RPMI7951 (cell line): ENCODE measurements around the gene CPE. TPM values are rescaled to one million over a fixed set of nuclear protein-coding genes. Genes with fewer than 3 reads are reported as not detected.
"Not testable (repeated sequence)": the region's sequence is repeated elsewhere in the genome, so short reads cannot be mapped to it uniquely, and the experiment has no call there.

Experiments
- DNase-seq: peaks from one replicate; pipeline ENCODE4 v3.0.0-alpha.2; 2012; ENCODE audit warnings: low read depth
- total RNA-seq: library from RNA; depleted of rRNA; stranded (reverse); fragments of >200 nt; shearing (Covaris generic); gene quantifications from 2 replicates; pipeline ENCODE4 v1.2.3, GENCODE V29; 2014; rRNA removed

The CPE gene
- under 0.01 and 0.10 TPM in 2 replicates for total RNA-seq

DNA sequence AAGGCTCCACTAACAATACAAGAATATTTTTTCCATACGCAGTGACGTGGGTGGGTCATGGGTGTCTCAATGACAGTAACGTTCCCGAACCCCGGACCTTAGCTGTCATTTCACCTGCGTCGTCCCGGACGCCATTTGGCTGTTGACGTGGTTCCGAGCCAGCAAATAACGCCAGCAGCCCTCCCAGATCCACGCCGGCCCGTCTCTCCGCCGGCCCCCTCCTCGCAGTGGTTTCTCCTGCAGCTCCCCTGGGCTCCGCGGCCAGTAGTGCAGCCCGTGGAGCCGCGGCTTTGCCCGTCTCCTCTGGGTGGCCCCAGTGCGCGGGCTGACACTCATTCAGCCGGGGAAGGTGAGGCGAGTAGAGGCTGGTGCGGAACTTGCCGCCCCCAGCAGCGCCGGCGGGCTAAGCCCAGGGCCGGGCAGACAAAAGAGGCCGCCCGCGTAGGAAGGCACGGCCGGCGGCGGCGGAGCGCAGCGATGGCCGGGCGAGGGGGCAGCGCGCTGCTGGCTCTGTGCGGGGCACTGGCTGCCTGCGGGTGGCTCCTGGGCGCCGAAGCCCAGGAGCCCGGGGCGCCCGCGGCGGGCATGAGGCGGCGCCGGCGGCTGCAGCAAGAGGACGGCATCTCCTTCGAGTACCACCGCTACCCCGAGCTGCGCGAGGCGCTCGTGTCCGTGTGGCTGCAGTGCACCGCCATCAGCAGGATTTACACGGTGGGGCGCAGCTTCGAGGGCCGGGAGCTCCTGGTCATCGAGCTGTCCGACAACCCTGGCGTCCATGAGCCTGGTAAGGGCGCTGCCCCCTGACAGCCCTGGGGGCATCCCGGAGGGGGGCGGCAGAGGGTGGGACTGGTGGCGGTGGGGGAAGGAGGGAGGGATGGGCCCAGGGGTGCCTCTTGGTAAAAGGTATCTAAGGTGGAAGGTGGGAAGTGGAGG is at the start of gene CPE:
TSS of gene CPE (plus strand) at position 264 of the 933 bp plus-strand sequence. CDS start at position 478, 214 bp downstream.
- DNase-seq: no peak

DNA sequence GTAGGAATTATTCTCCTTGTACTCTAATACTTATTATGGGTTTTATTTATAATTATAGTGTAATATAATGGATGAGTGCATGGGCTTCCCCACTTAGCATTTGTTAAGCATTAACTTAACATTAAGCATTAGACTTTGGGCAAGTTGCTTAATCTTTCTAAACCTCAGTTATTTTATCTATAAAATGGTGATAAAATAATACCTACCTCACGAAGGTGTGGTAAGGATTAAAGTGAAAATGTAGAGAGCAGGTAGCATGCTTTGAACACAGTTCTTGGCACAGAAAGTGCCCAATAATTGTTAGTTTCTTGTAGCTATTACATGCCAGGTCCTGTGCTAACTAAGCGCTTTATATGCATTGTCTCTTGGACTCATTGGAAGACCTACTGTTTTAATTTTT is 48.7 kb upstream of the CPE start:
- DNase-seq: no peak

- no peak for DNase-seq
Measured at GRCh38 chr4:165330666-165331065, 48.1 kb upstream of the CPE start.

GRCh38 chr4:165331359-165331758 is 47.4 kb upstream of the CPE start:
- DNase-seq: peak; percentile 23

DNA sequence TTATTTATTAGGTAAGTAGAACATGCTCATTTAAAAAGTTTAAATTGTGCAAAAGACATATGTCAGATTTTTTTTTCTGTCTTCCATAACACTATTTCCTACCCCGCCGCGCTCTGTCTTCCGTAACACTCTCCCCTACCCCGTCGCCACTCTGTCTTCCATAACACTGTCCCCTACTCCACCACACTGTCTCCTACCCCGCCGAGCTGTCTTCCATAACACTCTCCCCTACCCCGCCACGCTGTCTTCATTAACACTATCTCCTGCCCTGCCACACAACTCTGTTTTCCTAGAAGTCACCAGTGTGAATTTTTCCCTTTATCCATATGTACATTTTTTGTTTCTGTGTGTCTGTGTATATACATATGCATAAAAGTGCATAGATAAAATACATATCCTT is 47.0 kb upstream of the CPE start:
- DNase-seq: no peak

- DNase-seq: no peak
Measured at GRCh38 chr4:165332502-165332901, 46.3 kb upstream of the CPE start.

GRCh38 chr4:165335163-165335703 is 43.6 kb upstream of the CPE start:
- DNase-seq: no peak

GRCh38 chr4:165336743-165337142 is 42.1 kb upstream of the CPE start:
- no peak for DNase-seq

DNA sequence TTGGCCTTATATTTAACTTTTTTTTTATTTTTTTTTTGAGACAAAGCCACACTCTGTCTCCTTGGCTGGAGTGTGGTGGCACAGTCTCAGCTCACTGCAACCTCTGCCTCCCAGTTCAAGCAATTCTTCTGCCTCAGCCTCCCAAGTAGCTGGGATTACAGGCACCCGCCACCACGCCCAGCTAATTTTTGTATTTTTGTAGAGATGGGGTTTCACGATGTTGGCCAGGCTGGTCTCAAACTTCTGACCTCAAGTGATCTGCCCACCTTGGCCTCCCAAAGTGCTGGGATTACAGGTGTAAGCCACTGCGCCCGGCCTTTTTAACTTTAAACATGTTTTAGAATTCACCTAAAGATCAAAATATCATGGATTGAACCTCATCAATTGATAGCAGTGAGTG is 36.5 kb upstream of the CPE start:
- DNase-seq: not testable (repeated sequence)

DNA sequence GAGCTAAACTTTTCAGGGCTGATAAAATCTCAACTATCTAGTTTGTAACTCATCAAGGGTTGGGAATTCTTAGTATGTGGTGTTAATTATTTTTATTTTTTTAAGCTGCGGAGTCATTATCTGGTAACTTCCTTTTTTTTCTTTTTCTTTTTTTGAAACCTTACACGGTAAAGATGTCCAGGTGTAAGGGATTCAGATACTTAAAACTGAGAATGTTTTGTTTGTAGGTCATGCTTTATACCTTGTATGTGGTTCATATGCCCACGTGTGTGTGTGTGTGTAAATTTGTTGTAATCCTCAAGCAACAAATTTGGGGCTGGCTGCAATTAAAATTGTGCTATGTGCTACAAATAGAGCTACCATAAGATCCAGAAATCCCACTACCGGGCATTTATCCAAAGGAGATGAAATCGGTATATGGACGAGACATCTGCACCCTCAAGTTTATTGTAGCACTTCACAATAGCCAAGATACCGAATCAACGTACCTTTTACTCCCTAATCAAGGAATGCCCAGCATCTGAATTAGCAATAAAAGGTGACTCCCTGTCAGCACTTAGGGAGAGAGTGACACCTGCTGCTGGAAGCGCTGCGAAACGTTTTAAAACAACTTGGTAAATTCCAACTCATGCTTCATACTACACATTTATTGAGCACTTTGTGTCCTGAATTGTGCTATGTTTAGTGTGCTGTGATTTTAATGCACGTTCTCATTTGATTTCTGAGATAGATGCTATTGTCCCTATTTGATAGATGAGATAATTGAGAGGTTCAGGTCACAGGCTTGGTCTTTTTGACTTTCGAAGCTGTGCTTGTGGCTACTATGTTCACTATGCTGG is 35.2 kb upstream of the CPE start:
- DNase-seq: no peak

GRCh38 chr4:165345666-165346417 is 33.0 kb upstream of the CPE start:
- no peak for DNase-seq

- DNase-seq: no peak
Measured at GRCh38 chr4:165347647-165348569, 30.9 kb upstream of the CPE start.

- no peak for DNase-seq
Measured at GRCh38 chr4:165351359-165352130, 27.3 kb upstream of the CPE start.

DNA sequence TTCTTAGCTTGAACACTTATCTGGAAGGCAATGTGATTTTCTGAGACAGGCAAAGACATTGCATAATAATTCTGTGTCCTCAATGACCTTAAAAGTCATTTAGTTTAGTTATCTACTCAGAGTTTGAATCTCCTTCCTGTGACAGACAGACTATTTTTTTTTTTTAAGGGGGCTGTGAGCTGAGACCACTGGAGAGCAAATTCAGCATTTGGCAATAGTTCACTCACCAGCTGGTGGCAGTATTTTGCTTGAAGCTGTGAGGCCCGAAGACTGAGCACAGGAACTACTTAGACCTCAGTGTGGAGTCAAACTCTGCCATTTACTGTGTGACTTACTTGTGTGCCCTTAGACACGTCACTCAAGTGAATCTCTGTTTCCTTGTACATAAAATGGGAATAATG is 22.9 kb upstream of the CPE start:
- DNase-seq: peak; percentile 32

GRCh38 chr4:165359506-165359905 is 19.3 kb upstream of the CPE start:
- no peak for DNase-seq

- DNase-seq: peak; percentile 15
Measured at GRCh38 chr4:165360041-165360695, 18.6 kb upstream of the CPE start.

DNA sequence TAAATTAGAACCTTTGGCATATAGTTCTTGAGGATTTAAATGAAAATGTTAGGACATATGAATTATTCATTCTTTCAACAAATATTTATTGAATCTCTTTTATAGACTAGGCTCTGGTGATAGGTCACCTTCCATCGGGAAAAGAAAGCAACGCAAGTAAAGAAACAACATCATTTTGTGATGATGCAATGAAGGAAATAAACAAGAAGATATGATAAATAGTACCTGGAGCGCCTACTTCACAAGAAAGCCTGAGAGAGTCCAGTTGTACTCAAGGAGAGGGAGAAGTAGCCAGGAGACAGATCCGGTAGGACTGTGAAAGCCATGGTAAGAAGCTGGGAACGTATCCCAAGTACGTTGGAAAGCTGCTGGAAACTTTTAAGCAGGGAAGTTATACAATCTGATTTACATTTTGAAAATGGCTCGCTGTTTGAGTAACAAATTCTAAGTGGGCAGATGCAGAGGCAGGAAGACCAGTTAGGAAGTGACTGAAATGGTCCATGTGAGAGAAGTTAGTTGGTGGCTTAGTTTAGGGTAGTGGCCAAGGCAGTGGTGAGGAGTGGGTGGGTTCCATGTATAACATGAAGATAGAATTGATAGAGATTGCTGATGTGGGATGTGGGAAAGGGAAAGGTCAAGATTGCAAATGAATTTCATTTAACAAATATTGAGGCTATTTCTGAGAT is 17.7 kb upstream of the CPE start:
- no peak for DNase-seq

DNA sequence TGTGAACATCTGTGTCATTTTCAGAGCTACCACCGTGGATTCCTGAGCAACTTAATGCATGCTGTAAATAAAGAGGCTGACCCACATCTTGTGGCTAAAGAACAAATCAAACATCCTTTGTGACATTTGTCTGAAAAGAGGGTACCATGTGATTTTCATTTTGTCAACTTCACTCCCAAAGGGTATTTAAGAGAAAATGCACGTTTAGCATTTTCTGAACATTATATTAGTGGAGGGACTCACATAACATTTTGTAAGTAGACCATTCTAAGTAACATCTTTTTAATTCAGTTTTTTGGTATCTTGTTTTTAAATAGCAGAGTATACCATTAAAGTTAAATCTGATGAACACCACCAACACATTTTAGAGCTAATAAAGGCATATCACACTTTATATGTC is 17.0 kb upstream of the CPE start:
- no peak for DNase-seq
